B cell (primary cell): Measurements from ENCODE around the gene KIF3A. TPM values are rescaled to one million over a fixed set of nuclear protein-coding genes. Genes with fewer than 3 reads are reported as not detected.

Source experiments
- ATAC-seq: fragments of 200-7000 bp; cut with Tn5 transposase; one replicate; pipeline ENCODE4 v1.10.0; 2021; ENCODE audit warnings: low read depth, mild to moderate bottlenecking, moderate number of reproducible peaks, moderate library complexity
- CTCF ChIA-PET: fragments of 350-600 bp; sonication (Branson Sonifier 250); formaldehyde crosslinking; loops from one replicate; lab custom pipeline; 2021; ENCODE audit warnings: antibody characterized with exemption, inconsistent platforms; lab: Charles Lee
- POLR2A ChIA-PET: fragments of 350-600 bp; sonication (Branson Sonifier 250); formaldehyde crosslinking; loops from one replicate; lab custom pipeline; 2021; ENCODE audit warnings: antibody characterized with exemption; lab: Charles Lee
- DNase-seq: peaks from one replicate; pipeline ENCODE4 v3.0.0; 2013
- H2AFZ ChIP-seq: 2 replicates; pipeline ENCODE4 v1.6.1; 2012; ENCODE audit warnings: mild to moderate bottlenecking, low read depth, low read length; ENCODE audit not compliant: insufficient read depth, poor library complexity, severe bottlenecking
- H3K27ac ChIP-seq, 2 donors: 1 replicate in 1 of 2; 2 replicates in 1 of 2; pipeline ENCODE4 v1.5.1; 2012 to 2013; ENCODE audit warnings: low read length in 2 of 2, mild to moderate bottlenecking in 2 of 2, moderate library complexity in 1 of 2
- H3K27me3 ChIP-seq, 4 experiments: fragments of 200-600 bp in 1 of 4; sonication (generic) in 1 of 4; replicated peaks in 1 of 4; 1 replicate in 2 of 4; 2 replicates in 2 of 4; pipeline versions ENCODE4 v1.6.1 to v1.7.0; 2013 to 2016; ENCODE audit warnings: low read length in 3 of 4, mild to moderate bottlenecking in 2 of 4, mixed read lengths in 1 of 4, moderate library complexity in 1 of 4; ENCODE audit not compliant: insufficient read depth in 4 of 4, control insufficient read depth in 3 of 4; ENCODE audit errors: control extremely low read depth in 1 of 4
- H3K36me3 ChIP-seq, 2 experiments: replicated peaks in 1 of 2; 1 replicate in 1 of 2; 2 replicates in 1 of 2; pipeline versions ENCODE4 v1.6.1 to v1.7.1; 2013; ENCODE audit warnings: low read length in 1 of 2; ENCODE audit not compliant: insufficient read depth in 2 of 2, control insufficient read depth in 1 of 2; ENCODE audit errors: control extremely low read depth in 1 of 2, extremely low read depth in 1 of 2
- H3K4me1 ChIP-seq, 2 donors: fragments of 200-600 bp in 1 of 2; sonication (generic) in 1 of 2; 1 replicate in 1 of 2; 2 replicates in 1 of 2; pipeline versions ENCODE4 v1.5.1 to v1.6.1; 2013 to 2017; ENCODE audit warnings: low read length in 2 of 2; ENCODE audit not compliant: control insufficient read depth in 2 of 2, insufficient read depth in 2 of 2
- H3K4me2 ChIP-seq: replicated peaks from 2 replicates; pipeline ENCODE3; 2012; ENCODE audit warnings: mild to moderate bottlenecking, low read depth, low read length; ENCODE audit not compliant: poor library complexity, severe bottlenecking
- H3K4me3 ChIP-seq, 5 experiments: fragments of 200-600 bp in 1 of 5; sonication (generic) in 1 of 5; 1 replicate in 3 of 5; 2 replicates in 2 of 5; pipeline versions ENCODE4 v1.5.1 to v1.7.0; 2011 to 2016; ENCODE audit warnings: low read length in 4 of 5, mild to moderate bottlenecking in 4 of 5, low read depth in 2 of 5, control low read depth in 1 of 5, moderate library complexity in 1 of 5; ENCODE audit not compliant: insufficient read depth in 1 of 5; ENCODE audit errors: control extremely low read depth in 1 of 5, extremely low read depth in 1 of 5
- H3K79me2 ChIP-seq: fragments of 200-600 bp; sonication (generic); one replicate; pipeline ENCODE4 v1.6.0; 2016; ENCODE audit warnings: low read length; ENCODE audit not compliant: control insufficient read depth, insufficient read depth
- H3K9ac ChIP-seq: fragments of 200-600 bp; sonication (generic); 2 replicates; pipeline ENCODE4 v1.6.1; 2017; ENCODE audit warnings: mild to moderate bottlenecking, low read length, moderate library complexity
- H3K9me3 ChIP-seq, 3 donors: one replicate each; pipeline versions ENCODE4 v1.6.1 to v1.7.1; 2013; ENCODE audit warnings: low read length in 2 of 3; ENCODE audit not compliant: control insufficient read depth in 2 of 3, insufficient read depth in 1 of 3; ENCODE audit errors: control extremely low read depth in 1 of 3
- H4K20me1 ChIP-seq: 2 replicates; pipeline ENCODE4 v1.6.0; 2012; ENCODE audit warnings: mild to moderate bottlenecking, low read length; ENCODE audit not compliant: insufficient read depth, control insufficient read depth, poor library complexity, severe bottlenecking
- H3K27ac Mint-ChIP-seq: one replicate; pipeline ENCODE4 v1.8.0; 2021; ENCODE audit warnings: mixed read lengths
- H3K27me3 Mint-ChIP-seq: one replicate; pipeline ENCODE4 v1.8.0; 2021; ENCODE audit warnings: mixed read lengths
- H3K4me1 Mint-ChIP-seq: one replicate; pipeline ENCODE4 v1.8.0; 2021; ENCODE audit warnings: mixed read lengths
- H3K4me3 Mint-ChIP-seq: one replicate; pipeline ENCODE4 v1.8.0; 2021; ENCODE audit warnings: mixed read lengths
- H3K9me3 Mint-ChIP-seq: one replicate; pipeline ENCODE4 v1.8.0; 2022; ENCODE audit warnings: mixed read lengths; ENCODE audit not compliant: insufficient read depth
- CTCF ChIP-seq: fragments of 200-600 bp; IDR thresholded peaks from one replicate; pipeline ENCODE4 v1.8.0; 2022; ENCODE audit warnings: antibody characterized with exemption, mild to moderate bottlenecking
- EZH2 ChIP-seq: IDR thresholded peaks from 2 replicates; pipeline ENCODE4 v1.6.1; 2012; ENCODE audit warnings: borderline replicate concordance, low read depth, mild to moderate bottlenecking, moderate library complexity, low read length; ENCODE audit not compliant: insufficient read depth, poor library complexity, severe bottlenecking
- WGBS: methylation state at CpG from one replicate; pipeline ENCODE4 v1.1.5; 2013; ENCODE audit warnings: missing lambda C conversion rate; ENCODE audit not compliant: insufficient coverage; 5-methylcytosine and 5-hydroxymethylcytosine counted together
- intact Hi-C: fragments of 100-400 bp; cut with micrococcal nuclease; formaldehyde crosslinking; loops from one replicate; pipeline ENCODE4 v1.10.0; 2022
- polyA plus RNA-seq: library from polyadenylated mRNA; depleted of rRNA; stranded (reverse); fragments of >200 nt; gene quantifications from 2 replicates; pipeline ENCODE4 v1.2.3, GENCODE V29; 2012
- total RNA-seq, 2 donors: library from RNA; stranded (reverse); fragments of 120-200 nt in 1 of 2; gene quantifications; 1 replicate in 1 of 2; 2 replicates in 1 of 2; pipeline versions ENCODE4 v1.2.3 to v1.2.4, GENCODE V29; 2013 to 2022

The KIF3A gene
- total and polyA plus RNA-seq, 2 donors (not counting 1 experiment from before 2014, with no cell fraction given): 1.3 to 16.0 TPM

GRCh38 chr5:132766806-132767055 lies 29.4 kb upstream of the KIF3A start:
- Mint-ChIP-seq H3K4me3 (no peak overlapping the region), H3K4me1 (no peaks in the 10 kb centered on the region), H3K9me3 (no peaks in the 10 kb centered on the region), H3K27me3 (no peaks in the 10 kb centered on the region), H3K27ac (no peak overlapping the region)
- H3K27me3 ChIP-seq: no peaks in the 10 kb centered on the region
- TF ChIP-seq CTCF (no peak), EZH2 (no peak)
- no peak for ATAC-seq
- H3K36me3 ChIP-seq: no peaks in the 10 kb centered on the region
- intact Hi-C loops: no loop called here
- no peaks in the 10 kb centered on the region for H3K9me3 ChIP-seq
- CTCF ChIA-PET: interaction anchor here (1.4 kb wide), 1 partner anchor 53 kb away, joined by 3 read pairs; no protein-coding TSS in a partner anchor
- no peak overlapping the region for H3K4me3 ChIP-seq
- POLR2A ChIA-PET: no interaction called here
- no peak for DNase-seq
- no peaks in the 10 kb centered on the region for H3K4me1 ChIP-seq
- WGBS: 100% methylated on average over 1 of the region's 1 CpG
- no peaks in the 10 kb centered on the region for H3K79me2 ChIP-seq
- H3K9ac ChIP-seq: no peak overlapping the region
- no peaks in the 10 kb centered on the region for H4K20me1 ChIP-seq
- no peak overlapping the region for H3K27ac ChIP-seq
- H2AFZ ChIP-seq: no peak overlapping the region
- H3K4me2 ChIP-seq: no peak overlapping the region

DNA sequence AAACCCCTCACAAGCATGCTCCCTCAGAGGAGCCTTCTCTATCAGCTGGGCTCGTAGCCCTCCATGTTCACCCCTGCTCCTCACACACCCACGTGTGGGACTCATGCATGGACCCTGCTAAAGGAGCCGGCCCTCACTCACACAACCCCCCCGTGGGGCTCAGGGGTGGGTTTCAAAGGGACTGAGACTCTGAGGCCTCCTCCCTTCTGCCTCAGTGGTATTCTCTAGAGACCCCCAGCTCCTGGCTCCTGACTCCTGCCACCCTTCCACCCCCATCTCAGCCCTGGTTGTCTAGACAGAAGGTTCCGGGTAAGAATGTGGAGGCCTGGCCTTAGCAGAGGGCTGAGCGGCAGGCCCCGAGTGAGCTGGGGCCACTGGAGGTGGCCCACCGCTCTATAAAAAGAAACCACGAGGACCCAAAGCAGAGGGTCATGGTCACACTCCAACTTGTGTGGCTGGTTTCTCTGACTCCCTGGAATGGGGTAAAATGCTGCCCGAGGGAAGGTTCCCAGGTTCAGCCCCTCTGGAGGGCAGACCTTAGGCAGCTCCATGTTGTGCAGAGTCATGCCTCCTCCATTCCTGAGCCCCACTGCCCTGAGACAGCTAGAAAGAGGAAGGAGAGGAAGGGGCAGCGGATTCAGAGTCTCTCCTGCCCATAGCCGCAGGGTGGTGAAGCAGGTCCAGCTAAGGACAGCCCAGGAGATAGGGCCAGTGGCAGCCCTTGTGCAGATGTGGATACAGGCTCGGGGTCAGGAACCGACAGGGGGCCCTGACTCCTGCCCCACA lies 28.9 kb upstream of the KIF3A start:
- H3K36me3 ChIP-seq: no peaks in the 10 kb centered on the region
- WGBS: 94% methylated on average over 14 of the region's 14 CpGs
- H3K4me2 ChIP-seq: no peak overlapping the region
- intact Hi-C loops: no loop called here
- CTCF ChIA-PET: interaction anchor here (1.4 kb wide), 1 partner anchor 54 kb away, joined by 3 read pairs; no protein-coding TSS in a partner anchor
- no peak for TF ChIP-seq CTCF
- TF ChIP-seq EZH2: no peak
- H3K4me1 ChIP-seq: no peaks in the 10 kb centered on the region
- H3K4me3 ChIP-seq: no peak overlapping the region
- no peaks in the 10 kb centered on the region for H3K27me3 Mint-ChIP-seq
- H4K20me1 ChIP-seq: no peaks in the 10 kb centered on the region
- no peaks in the 10 kb centered on the region for H3K79me2 ChIP-seq
- no peak overlapping the region for H3K27ac Mint-ChIP-seq
- ATAC-seq (no peak), DNase-seq (no peak)
- H3K4me3 Mint-ChIP-seq: no peak overlapping the region
- no peak overlapping the region for H2AFZ ChIP-seq
- no peaks in the 10 kb centered on the region for H3K9me3 ChIP-seq
- H3K27me3 ChIP-seq: no peaks in the 10 kb centered on the region
- no peaks in the 10 kb centered on the region for H3K4me1 Mint-ChIP-seq
- H3K9me3 Mint-ChIP-seq: no peaks in the 10 kb centered on the region
- H3K9ac ChIP-seq: no peak overlapping the region
- POLR2A ChIA-PET: interaction anchor here (0.6 kb wide), 1 partner anchor 10 kb away, joined by 7 read pairs; no protein-coding TSS in a partner anchor
- H3K27ac ChIP-seq: no peak overlapping the region
